Uterus (tissue), 4 donors: ENCODE data around the gene TLCD4. TPM values are rescaled to one million over a fixed set of nuclear protein-coding genes. Genes with fewer than 3 reads are reported as not detected.
"Not testable (repeated sequence)": the region's sequence is repeated elsewhere in the genome, so short reads cannot be mapped to it uniquely, and the experiment has no call there.

Experiments used
- DNase-seq, 2 donors: peaks; one replicate each; pipeline ENCODE4 v3.0.0-alpha.2; 2019 to 2020
- H3K27ac ChIP-seq, 2 donors: fragments of 200-600 bp; sonication (generic); 1 replicate in 1 of 2; 2 replicates in 1 of 2; pipeline ENCODE4 v1.5.1; 2016 to 2018
- H3K27me3 ChIP-seq, 2 donors: fragments of 200-600 bp; sonication (generic); one replicate each; pipeline ENCODE4 v1.5.1; 2018 to 2019; ENCODE audit warnings: control low read depth in 1 of 2
- H3K36me3 ChIP-seq, 2 donors: fragments of 200-600 bp; sonication (generic); one replicate each; pipeline ENCODE4 v1.5.1; 2019; ENCODE audit warnings: control low read depth in 1 of 2
- H3K4me1 ChIP-seq, 2 donors: fragments of 200-600 bp; sonication (generic); one replicate each; pipeline ENCODE4 v1.5.1; 2018 to 2019; ENCODE audit warnings: control low read depth in 1 of 2
- H3K4me3 ChIP-seq, 2 donors: fragments of 200-600 bp; sonication (generic); 1 replicate in 1 of 2; 2 replicates in 1 of 2; pipeline ENCODE4 v1.5.1; 2018 to 2019; ENCODE audit warnings: mild to moderate bottlenecking in 1 of 2
- H3K9me3 ChIP-seq, 2 donors: fragments of 200-600 bp; sonication (generic); one replicate each; pipeline ENCODE4 v1.5.1; 2019; ENCODE audit warnings: control low read depth in 1 of 2
- POLR2A ChIP-seq, 2 donors: fragments of 450-650 bp; IDR thresholded peaks; one replicate each; pipeline ENCODE4 v1.6.1; 2016; ENCODE audit warnings: antibody characterized with exemption in 2 of 2, mild to moderate bottlenecking in 1 of 2, moderate library complexity in 1 of 2
- intact Hi-C: fragments of 100-400 bp; cut with DNase I; formaldehyde crosslinking; loops from one replicate; pipeline ENCODE4 v1.15.1; 2023; ENCODE audit warnings: low total_unique reads
- small RNA-seq: library from RNA; depleted of rRNA; stranded (forward); fragments of <200 nt; gene quantifications from one replicate; pipeline ENCODE3, GENCODE V24; 2016
- total RNA-seq, 4 donors: library from RNA; depleted of rRNA in 3 of 4; stranded (reverse); fragments of >200 nt in 3 of 4; gene quantifications; one replicate each; pipeline versions ENCODE4 v1.1.0 to v1.2.4, GENCODE V29; 2014 to 2023
- TF ChIP-seq, protein P1 (sequence below), 4 experiments: fragments of 200-600 bp in 2 of 4; fragments of 450-650 bp in 2 of 4; sonication (generic) in 2 of 4; IDR thresholded peaks; one replicate each; pipeline ENCODE4 v1.5.1; 2016 to 2019; ENCODE audit warnings: antibody characterized with exemption in 4 of 4, mild to moderate bottlenecking in 2 of 4, moderate library complexity in 1 of 4
- donor health status: DM: yes; HTN: yes; CAD: no.

TLCD4 gene
- total RNA-seq, 4 donors from 2014 or later = 2.0 to 42.6 (median 13.1) TPM

DNA sequence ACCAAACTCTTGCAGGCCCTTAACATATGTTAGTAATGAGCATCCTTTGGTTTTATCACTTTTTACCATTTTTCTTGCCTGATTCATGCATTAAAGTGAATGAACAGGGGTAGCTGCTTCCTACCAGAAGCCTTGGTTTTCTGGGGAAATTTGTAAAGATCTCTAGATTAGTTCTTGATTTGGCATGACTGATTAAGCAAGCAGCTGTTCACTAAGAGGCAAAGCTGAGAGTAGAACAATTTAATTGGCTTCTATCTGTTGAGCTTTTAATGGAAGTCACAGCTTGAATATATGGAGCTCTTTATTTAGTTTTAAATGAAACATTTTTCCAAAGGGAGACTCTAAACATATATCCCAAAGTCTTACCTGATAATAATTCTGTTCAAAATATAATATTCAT is 23.6 kb downstream of the TLCD4 start:
- Histone ChIP-seq H3K9me3 (no peaks in the 10 kb centered on the region), H3K4me3 (no peak overlapping the region), H3K4me1 (no peaks in the 10 kb centered on the region), H3K27ac (no peak overlapping the region), H3K36me3 (no peaks in the 10 kb centered on the region), H3K27me3 (no peaks in the 10 kb centered on the region)
- TF ChIP-seq, protein P1, sequence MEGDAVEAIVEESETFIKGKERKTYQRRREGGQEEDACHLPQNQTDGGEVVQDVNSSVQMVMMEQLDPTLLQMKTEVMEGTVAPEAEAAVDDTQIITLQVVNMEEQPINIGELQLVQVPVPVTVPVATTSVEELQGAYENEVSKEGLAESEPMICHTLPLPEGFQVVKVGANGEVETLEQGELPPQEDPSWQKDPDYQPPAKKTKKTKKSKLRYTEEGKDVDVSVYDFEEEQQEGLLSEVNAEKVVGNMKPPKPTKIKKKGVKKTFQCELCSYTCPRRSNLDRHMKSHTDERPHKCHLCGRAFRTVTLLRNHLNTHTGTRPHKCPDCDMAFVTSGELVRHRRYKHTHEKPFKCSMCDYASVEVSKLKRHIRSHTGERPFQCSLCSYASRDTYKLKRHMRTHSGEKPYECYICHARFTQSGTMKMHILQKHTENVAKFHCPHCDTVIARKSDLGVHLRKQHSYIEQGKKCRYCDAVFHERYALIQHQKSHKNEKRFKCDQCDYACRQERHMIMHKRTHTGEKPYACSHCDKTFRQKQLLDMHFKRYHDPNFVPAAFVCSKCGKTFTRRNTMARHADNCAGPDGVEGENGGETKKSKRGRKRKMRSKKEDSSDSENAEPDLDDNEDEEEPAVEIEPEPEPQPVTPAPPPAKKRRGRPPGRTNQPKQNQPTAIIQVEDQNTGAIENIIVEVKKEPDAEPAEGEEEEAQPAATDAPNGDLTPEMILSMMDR (IDR thresholded peaks at IDR 0.05) = no peak
- no peak for TF ChIP-seq POLR2A (IDR thresholded peaks at IDR 0.05)
- intact Hi-C loops = no loop called here
- no peak for DNase-seq

DNA sequence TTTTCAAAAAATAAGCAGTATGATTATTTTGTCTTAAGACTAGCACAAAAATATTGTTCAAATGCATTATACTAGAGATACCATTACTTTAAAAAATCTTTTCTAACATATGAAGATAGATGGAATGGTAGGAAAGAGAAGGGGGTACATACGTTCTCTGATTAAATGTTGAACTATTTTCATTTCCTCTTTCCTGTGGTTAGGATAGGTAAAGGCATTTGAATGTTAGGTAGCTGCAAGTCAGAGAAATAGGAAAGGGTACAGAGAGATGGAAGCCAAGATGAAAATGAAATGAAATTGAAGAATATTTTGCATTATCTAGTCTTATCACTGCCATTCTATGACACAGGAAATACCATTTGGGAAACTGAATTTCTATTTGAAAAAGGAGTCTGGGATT is 28.3 kb downstream of the TLCD4 start:
- Histone ChIP-seq H3K36me3 (no peaks in the 10 kb centered on the region), H3K9me3 (no peaks in the 10 kb centered on the region), H3K4me3 (no peak overlapping the region), H3K27me3 (no peaks in the 10 kb centered on the region), H3K4me1 (no peaks in the 10 kb centered on the region), H3K27ac (no peak overlapping the region)
- DNase-seq = no peak
- TF ChIP-seq, protein P1 (IDR thresholded peaks at IDR 0.05) = no peak
- no peak for TF ChIP-seq POLR2A (IDR thresholded peaks at IDR 0.05)
- intact Hi-C loops = no loop called here

DNA sequence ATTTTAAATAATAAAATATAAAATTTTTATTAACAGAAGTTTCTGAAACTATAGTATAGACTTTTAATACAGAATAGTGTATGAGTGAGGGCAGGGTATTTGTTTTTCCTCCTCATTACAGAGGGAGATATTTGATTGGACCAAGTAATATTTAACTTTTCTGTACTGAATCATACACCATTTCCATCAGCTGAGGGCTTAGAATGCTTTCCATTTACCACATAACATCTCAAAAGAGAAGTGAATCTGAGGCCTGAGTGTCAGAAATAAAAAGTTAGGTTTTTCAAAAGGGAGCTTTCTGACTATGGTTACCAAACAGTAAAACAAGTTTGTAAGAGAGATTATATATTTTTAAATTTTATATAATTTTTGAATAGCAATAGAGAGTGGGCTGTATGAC is 29.5 kb downstream of the TLCD4 start:
- DNase-seq = no peak
- Histone ChIP-seq H3K27ac (no peak overlapping the region), H3K27me3 (no peaks in the 10 kb centered on the region), H3K4me1 (no peaks in the 10 kb centered on the region), H3K4me3 (no peak overlapping the region), H3K9me3 (no peaks in the 10 kb centered on the region), H3K36me3 (no peaks in the 10 kb centered on the region)
- intact Hi-C loops = no loop called here
- TF ChIP-seq POLR2A (IDR thresholded peaks at IDR 0.05) = no peak
- TF ChIP-seq, protein P1 (IDR thresholded peaks at IDR 0.05) = no peak

DNA sequence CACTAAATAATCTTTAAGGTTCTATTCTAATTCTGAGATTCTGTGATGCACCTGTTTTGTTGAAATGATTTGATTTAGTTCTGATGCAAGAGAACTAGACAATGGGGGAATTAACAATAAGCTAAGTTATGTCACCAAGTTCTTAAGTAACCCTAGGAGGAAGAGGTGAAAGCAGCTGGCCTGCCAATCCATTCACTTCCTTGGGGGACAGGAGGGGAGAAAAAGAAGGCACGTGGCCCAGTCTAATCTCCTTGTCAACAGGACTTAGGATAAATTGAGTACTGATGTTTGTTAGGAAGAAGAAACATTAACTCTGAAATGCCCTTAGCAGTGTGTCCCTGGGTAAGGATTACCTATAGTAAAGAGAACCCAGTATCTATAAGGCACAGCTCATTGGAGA is 36.9 kb downstream of the TLCD4 start:
- no peaks in the 10 kb centered on the region for H3K9me3 ChIP-seq
- H3K27ac ChIP-seq = no peak overlapping the region
- intact Hi-C loops = no loop called here
- TF ChIP-seq POLR2A (IDR thresholded peaks at IDR 0.05) = no peak
- TF ChIP-seq, protein P1 (IDR thresholded peaks at IDR 0.05) = no peak
- no peak overlapping the region for H3K4me3 ChIP-seq
- DNase-seq = no peak
- H3K27me3 ChIP-seq = no peaks in the 10 kb centered on the region
- H3K4me1 ChIP-seq = no peaks in the 10 kb centered on the region
- H3K36me3 ChIP-seq = no peaks in the 10 kb centered on the region

DNA sequence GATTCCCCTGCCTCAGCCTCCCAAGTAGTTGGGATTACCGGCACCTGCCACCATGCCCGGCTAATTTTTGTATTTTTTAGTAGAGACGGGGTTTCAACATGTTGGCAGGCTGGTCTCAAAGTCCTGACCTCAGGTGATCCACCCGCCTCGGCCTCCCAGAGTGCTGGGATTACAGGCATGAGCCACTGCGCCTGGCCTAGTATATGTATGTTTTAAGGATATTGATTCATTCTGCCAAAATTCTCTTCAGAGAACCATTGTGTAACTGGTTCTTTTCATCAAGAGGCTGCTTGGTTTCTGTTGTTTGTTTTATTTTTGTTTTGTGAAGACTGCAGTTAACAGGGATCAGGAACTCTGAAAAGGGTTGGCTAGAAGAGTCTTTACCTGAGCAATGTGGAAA is 48.4 kb downstream of the TLCD4 start:
- H3K4me1 ChIP-seq, DNase-seq, H3K27ac ChIP-seq, H3K27me3 ChIP-seq, intact Hi-C loops, H3K36me3 ChIP-seq, H3K4me3 ChIP-seq, H3K9me3 ChIP-seq: not testable (repeated sequence)

Small RNA genes lying within 50 kb of the gene (small RNA-seq; reads per million reads assigned to genes)
- gene RF00019 = not detected

Other genes with a start within 250 kb of the TLCD4 start
- gene CNN3, start 190.2 kb upstream of the TLCD4 start, total RNA-seq = 100 to 1,000 TPM; 334 to 604 (median 452) TPM
- gene ALG14, start 44.4 kb upstream of the TLCD4 start, total RNA-seq = 1 to 10 TPM in 3 of 4 donors, under 1 TPM in 1; 0.51 to 6.7 (median 1.6) TPM
- 10 to 100 TPM in 3 of 4 donors, 1 to 10 TPM in 1; 4.1 to 36.6 (median 30.8) TPM for gene RWDD3, start 116.9 kb downstream of the TLCD4 start, total RNA-seq